Hepatocyte (in vitro differentiated cells): Measurements from ENCODE around the gene MYH7.

Experiments used
- CTCF ChIP-seq: fragments of 200-600 bp; sonication (generic); IDR thresholded peaks from 2 replicates; pipeline ENCODE4 v1.5.1; 2016; ENCODE audit warnings: antibody characterized with exemption, mild to moderate bottlenecking; ENCODE audit not compliant: poor library complexity
- EZH2 ChIP-seq: fragments of 200-600 bp; sonication (generic); IDR thresholded peaks from 2 replicates; pipeline ENCODE4 v1.6.1; 2016; ENCODE audit warnings: antibody characterized with exemption, mild to moderate bottlenecking, borderline replicate concordance
- EZH2phosphoT487 ChIP-seq: fragments of 200-600 bp; sonication (generic); IDR thresholded peaks from one replicate; pipeline ENCODE4 v1.6.1; 2018; ENCODE audit warnings: antibody characterized with exemption, mild to moderate bottlenecking, low read depth, moderate library complexity; ENCODE audit not compliant: unreplicated experiment, severe bottlenecking

- no peak for TF ChIP-seq CTCF
- no peak for TF ChIP-seq EZH2
- TF ChIP-seq EZH2phosphoT487, result no peak
Measured at GRCh38 chr14:23399591-23399990, 35.9 kb downstream of the MYH7 start.
